Stimulated activated CD8-positive, alpha-beta memory T cell treated with anti-CD3 and anti-CD28 coated beads, Interleukin-7, amount 100 ng/mL, for 48 hours (primary cell): ENCODE data around the gene INSM2.

Source experiments
- DNase-seq, 2 donors: peaks; one replicate each; pipeline ENCODE4 v3.0.0-alpha.2; 2020; ENCODE audit warnings: low read depth in 1 of 2; ENCODE audit errors: extremely low read depth in 1 of 2

Gene INSM2

DNA sequence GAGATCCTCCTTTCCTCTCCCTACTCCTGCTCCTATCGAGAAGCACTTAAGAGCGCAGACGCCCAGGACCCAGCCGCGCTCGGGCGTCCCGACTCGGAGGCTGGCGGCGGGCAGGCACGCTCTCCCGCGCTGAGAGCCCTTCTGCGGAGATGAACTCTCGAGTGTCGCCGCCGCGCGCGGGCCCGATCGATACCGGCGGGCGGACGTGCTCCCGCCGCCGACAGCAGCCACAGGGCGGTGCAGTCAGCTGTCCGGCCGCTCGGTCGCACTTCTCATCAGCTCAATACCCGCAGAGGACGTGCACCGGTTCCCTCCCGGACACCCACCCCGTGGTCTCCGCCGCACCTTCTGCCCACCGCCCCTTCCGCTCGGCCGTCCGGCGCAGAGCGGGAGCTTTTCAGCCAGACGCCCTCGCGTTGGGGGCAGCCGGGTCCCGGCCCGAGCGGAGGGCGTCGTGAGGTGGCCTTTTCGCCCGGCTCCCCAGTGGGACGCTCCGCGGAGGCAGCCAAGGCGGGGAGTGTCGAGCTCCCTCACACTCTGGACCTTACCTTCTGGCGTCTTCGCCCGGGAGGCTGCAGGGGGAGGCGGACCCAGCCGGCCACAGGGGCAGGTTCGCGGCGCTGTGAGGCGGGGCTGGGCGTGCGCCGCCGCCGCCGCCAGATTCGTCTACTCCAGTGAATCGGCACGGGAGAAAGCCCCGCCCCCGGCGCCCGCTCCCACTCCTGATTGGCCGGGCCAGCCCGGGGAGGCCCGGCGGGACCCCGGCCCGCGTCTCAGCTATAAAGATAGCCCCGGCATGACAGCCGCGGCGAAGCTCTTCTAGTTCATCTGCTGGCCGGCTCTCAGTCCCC is at the start of gene INSM2:
TSS of gene INSM2 (plus strand) at position 808 of the 851 bp plus-strand sequence. CDS start 89 bp downstream, outside the sequence.
- peak; percentile 45 to 68 for DNase-seq

DNA sequence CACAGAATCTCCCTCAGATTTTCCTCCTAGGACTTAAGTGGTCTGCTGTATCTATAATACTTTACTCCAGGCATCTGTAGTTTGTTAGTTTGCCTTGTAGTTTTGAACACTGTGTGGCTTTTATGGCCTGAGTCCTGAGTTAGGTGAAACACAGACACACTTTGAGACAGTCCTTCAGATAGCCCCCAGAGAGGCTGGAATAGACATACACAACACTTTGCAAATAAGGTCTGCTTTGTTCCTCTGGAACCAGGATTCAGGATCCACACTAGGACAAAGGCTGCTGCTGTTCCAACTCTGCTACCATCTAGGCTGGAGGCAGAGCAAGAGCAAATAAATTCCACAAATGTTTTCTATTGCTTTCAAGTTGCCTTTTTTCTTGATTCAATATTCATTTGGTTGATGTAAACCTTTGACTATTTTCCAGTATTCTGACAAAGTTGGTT is 41.4 kb upstream of the INSM2 start:
- no peak for DNase-seq

GRCh38 chr14:35495278-35495677 is 38.7 kb upstream of the INSM2 start:
- no peak for DNase-seq

DNA sequence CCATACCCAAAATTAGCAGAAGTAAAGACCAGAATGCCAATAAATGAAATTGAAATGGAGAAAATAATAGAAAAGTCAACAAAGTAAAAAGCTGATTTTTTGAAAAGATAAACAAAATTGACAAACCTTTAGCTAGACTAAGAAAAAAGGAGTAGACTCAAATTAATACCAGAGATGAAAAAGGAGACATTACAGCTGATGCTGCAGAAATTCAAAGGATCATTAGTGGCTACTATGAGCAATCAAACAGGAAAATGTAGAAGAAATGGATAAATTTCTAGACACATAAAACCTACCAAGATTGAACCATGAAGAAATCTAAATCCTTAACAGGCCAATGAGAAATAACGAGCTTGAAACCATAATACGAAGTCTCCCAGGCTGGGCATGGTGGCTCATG is 34.8 kb upstream of the INSM2 start:
- DNase-seq, result no peak

DNA sequence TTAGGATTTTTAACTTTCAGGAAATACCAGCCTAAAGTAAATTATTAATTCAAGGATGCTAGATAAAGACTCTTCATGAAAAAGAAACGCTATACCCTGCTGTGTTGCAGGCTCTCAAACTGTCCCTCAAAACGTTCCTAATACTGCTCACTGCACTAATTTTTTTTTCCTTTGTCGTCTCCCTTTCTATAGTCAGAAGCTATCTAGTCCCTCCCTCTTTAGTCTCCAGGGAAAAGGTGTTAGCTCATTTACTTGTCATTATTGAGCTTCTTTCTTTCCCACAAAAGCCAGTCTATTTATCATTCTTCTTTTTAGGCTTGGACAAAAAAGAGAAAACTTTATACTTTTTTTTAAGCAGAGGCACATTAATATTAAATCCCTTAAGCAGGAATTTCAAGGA is 30.3 kb upstream of the INSM2 start:
- no peak for DNase-seq

DNA sequence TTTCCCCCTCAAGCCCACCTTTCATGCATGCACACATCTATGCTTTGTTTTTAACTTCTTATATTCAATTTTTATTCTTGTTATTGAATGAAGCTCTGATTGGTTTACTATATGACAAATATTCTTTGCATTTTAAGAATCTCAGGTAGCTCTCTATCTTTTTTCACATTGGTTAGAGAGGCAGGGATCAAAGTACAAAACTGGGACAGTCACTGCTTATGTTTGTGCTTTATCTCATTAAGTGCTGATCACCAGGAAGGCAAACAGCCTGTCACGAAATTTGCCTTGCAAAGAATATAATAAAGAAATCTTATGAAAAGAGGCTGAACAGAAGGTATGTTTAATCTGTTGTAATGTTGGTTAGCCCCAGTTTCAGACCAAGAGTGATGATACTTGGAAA is 29.7 kb upstream of the INSM2 start:
- DNase-seq, result no peak

GRCh38 chr14:35506461-35506860 is 27.5 kb upstream of the INSM2 start:
- DNase-seq, result no peak

GRCh38 chr14:35506927-35507326 is 27.0 kb upstream of the INSM2 start:
- no peak for DNase-seq

GRCh38 chr14:35509846-35510245 is 24.1 kb upstream of the INSM2 start:
- no peak for DNase-seq

- no peak for DNase-seq
Measured at GRCh38 chr14:35512765-35513164, 21.2 kb upstream of the INSM2 start.

GRCh38 chr14:35515916-35516315 is 18.0 kb upstream of the INSM2 start:
- no peak for DNase-seq

- no peak for DNase-seq
Measured at GRCh38 chr14:35519986-35520385, 14.0 kb upstream of the INSM2 start.

GRCh38 chr14:35525695-35526094 is 8.3 kb upstream of the INSM2 start:
- DNase-seq, result no peak

DNA sequence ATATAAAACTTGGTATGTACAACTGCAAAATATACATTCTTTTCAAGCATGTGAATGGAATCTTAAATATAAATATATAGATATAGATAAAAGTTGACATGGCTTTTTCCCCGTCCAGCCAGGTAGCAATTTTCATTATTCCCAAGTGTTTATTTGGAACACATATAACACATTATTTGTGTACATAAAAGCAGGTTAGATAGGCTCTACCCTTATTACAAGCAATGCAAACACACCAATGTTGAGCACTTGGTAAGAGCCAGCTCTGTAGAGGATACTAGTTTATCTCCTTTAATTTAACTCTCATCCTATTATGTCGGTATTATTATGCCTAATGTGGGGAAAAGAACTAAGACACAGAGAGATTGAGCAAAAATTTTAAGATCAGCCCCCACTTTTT is 7.0 kb upstream of the INSM2 start:
- DNase-seq, result no peak

- no peak for DNase-seq
Measured at GRCh38 chr14:35531960-35532747, 1.8 kb upstream of the INSM2 start.

DNA sequence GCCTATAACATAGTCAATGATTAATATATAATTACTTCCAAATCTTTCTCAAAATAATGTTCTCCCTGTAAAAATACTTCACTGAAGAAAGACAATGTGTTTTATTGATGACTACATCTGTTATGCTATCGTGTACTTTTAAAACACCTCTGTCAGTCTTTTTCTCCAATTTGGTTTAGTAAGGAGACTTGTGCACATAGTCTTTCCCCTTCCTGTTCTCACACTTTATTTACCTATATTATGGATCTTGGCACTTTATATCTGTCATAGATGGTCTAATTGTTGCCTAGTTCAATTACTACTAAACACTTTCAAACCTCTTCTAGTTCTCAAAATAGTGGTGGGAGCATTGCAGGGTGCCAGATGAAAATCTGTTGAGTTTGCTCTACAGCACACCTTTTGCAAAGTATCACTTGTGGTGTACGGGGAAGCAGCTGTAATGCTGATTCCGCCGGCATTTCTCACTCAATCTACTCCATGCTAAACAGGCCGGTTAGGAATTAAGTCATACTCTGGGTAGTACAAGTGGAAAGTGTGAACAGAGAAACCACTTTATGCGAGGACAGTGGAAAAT is 1.1 kb upstream of the INSM2 start:
- no peak for DNase-seq

- no peak for DNase-seq
Measured at GRCh38 chr14:35534208-35534872, 376 bp downstream of the INSM2 start.

GRCh38 chr14:35534873-35535482 is 1.0 kb downstream of the INSM2 start:
- DNase-seq, result peak in 1 of 2 donors; percentile 24

GRCh38 chr14:35535483-35536112 is 1.6 kb downstream of the INSM2 start:
- no peak for DNase-seq

GRCh38 chr14:35539969-35540368 is 6.0 kb downstream of the INSM2 start:
- no peak for DNase-seq
